ENCODE data around the gene KRTAP13-3. TPM values are rescaled to one million over a fixed set of nuclear protein-coding genes. Genes with fewer than 3 reads are reported as not detected.
A peak's percentile ranks its signal among the peaks of the same experiment; 100 is the strongest.

KRTAP13-3 gene
- total RNA-seq, 1 donor from 2014 or later: not detected

DNA sequence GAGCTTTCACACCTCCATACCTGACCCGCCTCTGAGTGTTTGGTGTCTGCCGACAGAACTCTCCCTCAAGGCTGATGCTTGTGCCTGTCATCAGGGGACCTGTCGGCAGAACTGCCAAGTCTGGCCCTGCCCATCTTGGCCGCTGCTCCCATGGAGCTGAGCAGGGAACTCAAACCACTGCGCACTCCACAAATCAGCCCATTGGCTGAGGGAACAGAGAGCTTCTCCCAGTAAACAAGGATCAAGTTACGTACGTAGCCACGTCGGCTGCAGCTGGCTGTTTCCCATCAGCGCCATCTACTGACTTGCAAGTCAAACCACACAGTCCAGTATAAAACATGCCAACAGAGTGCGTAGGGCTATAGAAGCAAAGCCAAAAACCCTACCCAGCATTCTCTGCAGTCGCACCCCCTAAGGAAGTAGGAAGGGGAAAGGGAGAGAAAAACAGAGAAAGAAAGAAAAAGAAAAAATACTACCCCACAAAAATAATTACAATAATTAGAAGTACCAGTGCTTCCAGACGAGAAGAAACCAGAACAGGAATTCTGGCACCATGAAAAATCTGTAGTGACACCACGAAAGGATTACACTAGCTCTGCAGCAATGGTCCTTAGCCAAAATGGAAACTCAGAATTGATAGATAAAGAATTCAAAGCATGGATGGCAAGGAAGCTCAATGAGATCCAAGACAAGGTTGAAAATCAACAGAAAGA is 16.8 kb downstream of the KRTAP13-3 start:
- H3K9me3 Mint-ChIP-seq: no peaks in the 10 kb centered on the region
- H3K4me3 Mint-ChIP-seq: peak overlapping the region; percentile 58
- peaks cover 3% of the 10 kb centered on the region for H3K4me1 Mint-ChIP-seq
- H3K27ac Mint-ChIP-seq: no peak overlapping the region
- peak; percentile 69 for DNase-seq
- H3K36me3 Mint-ChIP-seq (ENCODE audit: low read depth): no peaks in the 10 kb centered on the region
- intact Hi-C loops (cut with micrococcal nuclease): no loop called here
- H3K27me3 Mint-ChIP-seq: peaks cover 3% of the 10 kb centered on the region

DNA sequence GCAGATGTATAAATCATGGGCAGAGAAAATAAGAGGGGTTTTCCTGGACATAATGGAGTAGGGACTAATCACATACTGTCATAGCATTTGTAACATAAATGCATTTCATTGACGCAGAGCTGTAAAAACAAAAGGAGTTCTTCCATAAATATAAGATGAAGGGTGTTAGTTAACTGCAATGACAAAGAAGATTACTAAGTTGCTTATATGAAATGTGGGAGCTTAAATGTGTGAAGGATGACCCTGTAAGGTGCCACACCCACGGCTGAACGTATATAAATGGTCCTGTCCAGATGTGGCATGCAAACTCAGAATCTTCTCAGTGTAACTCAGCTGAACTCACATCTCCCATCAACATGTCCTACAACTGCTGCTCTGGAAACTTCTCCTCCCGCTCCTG is 30.0 kb downstream of the KRTAP13-3 start, which contains the start of gene KRTAP13-1:
Gene KRTAP13-1 (plus strand): TSS at position 301 of the 400 bp plus-strand sequence. CDS start 56 bp downstream, at position 357.
- H3K4me3 Mint-ChIP-seq: no peak within 1 kb of the TSS
- H3K9me3 Mint-ChIP-seq: no peaks in the 10 kb centered on the region
- H3K36me3 Mint-ChIP-seq (ENCODE audit: low read depth): no peaks in the 10 kb centered on the region
- DNase-seq: no peak
- no peaks in the 10 kb centered on the region for H3K4me1 Mint-ChIP-seq
- intact Hi-C loops (cut with micrococcal nuclease): no loop called here
- no peak within 1 kb of the TSS for H3K27ac Mint-ChIP-seq
- no peaks in the 10 kb centered on the region for H3K27me3 Mint-ChIP-seq

DNA sequence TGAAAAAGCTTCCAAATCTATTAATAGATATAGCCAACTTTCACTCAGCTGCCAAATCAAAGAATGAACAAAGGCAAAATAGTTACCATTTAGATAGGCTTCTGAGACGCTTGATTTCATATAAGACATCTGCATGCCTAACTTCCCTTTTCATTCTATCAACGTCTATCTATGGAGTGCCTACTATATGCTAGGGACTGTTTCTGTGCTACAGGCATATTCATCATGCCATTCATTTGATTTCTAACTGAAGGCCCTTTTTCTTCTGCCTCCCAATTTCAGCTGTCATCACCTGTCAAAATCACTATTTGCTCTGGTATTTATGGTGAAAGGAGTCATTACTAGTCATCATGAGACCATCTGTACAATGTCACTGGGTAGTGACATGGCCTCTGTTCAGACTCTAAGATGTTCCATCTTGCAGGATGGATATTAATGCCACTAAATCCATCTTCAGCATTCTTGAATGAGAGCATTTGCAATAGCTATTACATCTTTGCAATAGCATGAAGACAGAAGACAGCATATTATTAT is 34.2 kb downstream of the KRTAP13-3 start:
- Mint-ChIP-seq H3K36me3 (ENCODE audit: low read depth) (no peaks in the 10 kb centered on the region), H3K4me3 (no peak overlapping the region), H3K9me3 (no peaks in the 10 kb centered on the region), H3K27me3 (no peaks in the 10 kb centered on the region), H3K4me1 (no peaks in the 10 kb centered on the region), H3K27ac (no peak overlapping the region)
- intact Hi-C loops (cut with micrococcal nuclease): no loop called here
- no peak for DNase-seq

DNA sequence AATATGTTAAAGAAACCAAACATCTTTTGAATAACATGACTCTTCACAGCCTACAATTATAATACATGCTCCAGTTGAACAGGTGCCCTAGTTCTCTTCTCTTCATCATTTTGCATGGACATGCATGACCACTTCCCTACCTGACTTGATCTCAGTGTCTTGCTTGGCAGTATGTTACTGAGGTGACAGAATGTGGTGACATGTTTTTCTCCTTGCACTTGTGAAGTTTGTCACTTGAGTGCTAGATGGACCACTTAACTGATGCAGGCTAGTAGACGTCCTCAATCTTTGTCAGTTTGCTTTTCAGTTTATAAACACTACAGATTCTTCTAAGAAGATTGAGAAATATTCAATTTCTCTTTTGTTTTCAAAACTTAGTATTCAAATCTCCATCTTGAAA is 43.5 kb downstream of the KRTAP13-3 start:
- no peaks in the 10 kb centered on the region for H3K4me1 Mint-ChIP-seq
- no peaks in the 10 kb centered on the region for H3K9me3 Mint-ChIP-seq
- H3K27me3 Mint-ChIP-seq: no peaks in the 10 kb centered on the region
- H3K27ac Mint-ChIP-seq: no peak overlapping the region
- no peak overlapping the region for H3K4me3 Mint-ChIP-seq
- intact Hi-C loops (cut with micrococcal nuclease): no loop called here
- no peak for DNase-seq
- no peaks in the 10 kb centered on the region for H3K36me3 Mint-ChIP-seq (ENCODE audit: low read depth)

Other genes starting within 250 kb of the KRTAP13-3 start
- gene CLDN8, start 209.8 kb downstream of the KRTAP13-3 start, total RNA-seq: not detected in 2 replicates
- not detected in 2 replicates for gene KRTAP24-1, start 143.0 kb downstream of the KRTAP13-3 start, total RNA-seq
- not detected in 2 replicates for gene KRTAP25-1, start 136.4 kb downstream of the KRTAP13-3 start, total RNA-seq
- gene KRTAP26-1, start 105.6 kb downstream of the KRTAP13-3 start, total RNA-seq: not detected in 2 replicates
- gene KRTAP27-1, start 88.2 kb downstream of the KRTAP13-3 start, total RNA-seq: not detected in 2 replicates
- not detected in 2 replicates for gene KRTAP23-1, start 77.3 kb downstream of the KRTAP13-3 start, total RNA-seq
- not detected in 2 replicates for gene KRTAP13-2, start 53.7 kb downstream of the KRTAP13-3 start, total RNA-seq
- gene KRTAP13-1, start 29.9 kb downstream of the KRTAP13-3 start, total RNA-seq: not detected in 2 replicates
- gene KRTAP13-4, start 4.3 kb upstream of the KRTAP13-3 start, total RNA-seq: not detected in 2 replicates
- gene KRTAP15-1, start 14.3 kb upstream of the KRTAP13-3 start, total RNA-seq: not detected in 2 replicates
- not detected in 2 replicates for gene KRTAP19-1, start 54.4 kb upstream of the KRTAP13-3 start, total RNA-seq
- gene KRTAP19-2, start 61.5 kb upstream of the KRTAP13-3 start, total RNA-seq: not detected in 2 replicates
- gene KRTAP19-3, start 66.1 kb upstream of the KRTAP13-3 start, total RNA-seq: not detected in 2 replicates
- not detected in 2 replicates for gene KRTAP19-4, start 71.2 kb upstream of the KRTAP13-3 start, total RNA-seq
- not detected in 2 replicates for gene KRTAP19-5, start 76.2 kb upstream of the KRTAP13-3 start, total RNA-seq
- gene KRTAP19-6, start 115.9 kb upstream of the KRTAP13-3 start, total RNA-seq: not detected in 2 replicates
- gene KRTAP19-7, start 135.4 kb upstream of the KRTAP13-3 start, total RNA-seq: not detected in 2 replicates
- gene KRTAP22-2, start 164.5 kb upstream of the KRTAP13-3 start, total RNA-seq: not detected in 2 replicates
- not detected in 2 replicates for gene KRTAP6-3, start 166.5 kb upstream of the KRTAP13-3 start, total RNA-seq
- not detected in 2 replicates for gene KRTAP6-2, start 173.0 kb upstream of the KRTAP13-3 start, total RNA-seq
- gene KRTAP22-1, start 175.2 kb upstream of the KRTAP13-3 start, total RNA-seq: not detected in 2 replicates
- not detected in 2 replicates for gene KRTAP6-1, start 188.0 kb upstream of the KRTAP13-3 start, total RNA-seq
- not detected in 2 replicates for gene KRTAP20-1, start 190.5 kb upstream of the KRTAP13-3 start, total RNA-seq
- gene KRTAP20-4, start 194.7 kb upstream of the KRTAP13-3 start, total RNA-seq: not detected in 2 replicates
- not detected in 2 replicates for gene KRTAP20-2, start 209.3 kb upstream of the KRTAP13-3 start, total RNA-seq
- gene KRTAP20-3, start 216.9 kb upstream of the KRTAP13-3 start, total RNA-seq: not detected in 2 replicates

Data from activated CD4-positive, alpha-beta T cell treated with anti-CD3 and anti-CD28 coated beads, Interleukin-2, amount 10 ng/mL, durations not matched to agents 24 days and 14 days (primary cell).